OCI-LY7 (cell line): Measurements from ENCODE around the gene USP50. TPM values are rescaled to one million over a fixed set of nuclear protein-coding genes. Genes with fewer than 3 reads are reported as not detected.

Experiments used
- BruUV-seq: library from RNA; stranded (reverse); fragments of 400-500 nt; replicated peaks from 2 replicates; lab custom pipeline; 2021; lab: Mats Ljungman, UMichigan
- CTCF ChIA-PET: fragments of 300-600 bp; sonication (Branson Sonifier 250); formaldehyde crosslinking; loops from one replicate; lab custom pipeline; 2022; ENCODE audit warnings: antibody characterized with exemption; ENCODE audit not compliant: unreplicated experiment; lab: Charles Lee
- POLR2A ChIA-PET: fragments of 300-600 bp; sonication (Branson Sonifier 250); formaldehyde crosslinking; loops from one replicate; lab custom pipeline; 2022; ENCODE audit warnings: antibody characterized with exemption; lab: Charles Lee
- DNase-seq: peaks from one replicate; pipeline ENCODE4 v3.0.0-alpha.2; 2015; ENCODE audit warnings: low spot score
- H2AFZ ChIP-seq: fragments of 200-600 bp; sonication (generic), shearing (Covaris generic); 2 replicates; pipeline ENCODE4 v1.6.1; 2014; ENCODE audit warnings: mild to moderate bottlenecking, antibody characterized with exemption, low read length, moderate library complexity
- H3K27ac ChIP-seq: fragments of 200-600 bp; sonication (generic); 2 replicates; pipeline ENCODE4 v1.5.1; 2014; ENCODE audit warnings: mixed run types, low read depth, mild to moderate bottlenecking, moderate library complexity, low read length, inconsistent platforms; ENCODE audit not compliant: poor library complexity, severe bottlenecking
- H3K36me3 ChIP-seq: fragments of 200-600 bp; sonication (generic); 2 replicates; pipeline ENCODE4 v1.6.1; 2014; ENCODE audit warnings: mild to moderate bottlenecking, antibody characterized with exemption, low read length, moderate library complexity, mixed read lengths; ENCODE audit not compliant: insufficient read depth
- H3K4me1 ChIP-seq: fragments of 200-600 bp; sonication (generic); 2 replicates; pipeline ENCODE4 v1.5.1; 2014; ENCODE audit warnings: mild to moderate bottlenecking, low read length; ENCODE audit not compliant: insufficient read depth, poor library complexity, severe bottlenecking
- H3K4me2 ChIP-seq: fragments of 200-600 bp; sonication (generic); 2 replicates; pipeline ENCODE4 v1.6.1; 2014; ENCODE audit warnings: mild to moderate bottlenecking, low read length
- H3K4me3 ChIP-seq: fragments of 200-600 bp; sonication (generic); 2 replicates; pipeline ENCODE4 v1.5.1; 2014; ENCODE audit warnings: mild to moderate bottlenecking, low read depth, low read length; ENCODE audit not compliant: poor library complexity, severe bottlenecking
- H3K79me2 ChIP-seq: fragments of 200-600 bp; sonication (generic); 2 replicates; pipeline ENCODE4 v1.6.1; 2016; ENCODE audit warnings: low read depth, mild to moderate bottlenecking, low read length, moderate library complexity, mixed read lengths; ENCODE audit not compliant: insufficient read depth
- H3K9me2 ChIP-seq: fragments of 200-600 bp; sonication (generic); 2 replicates; pipeline ENCODE4 v1.6.1; 2016; ENCODE audit warnings: mild to moderate bottlenecking, low read length, mixed read lengths; ENCODE audit not compliant: insufficient read depth
- H3K9me3 ChIP-seq: fragments of 200-600 bp; sonication (generic); 2 replicates; pipeline ENCODE4 v1.6.1; 2014; ENCODE audit warnings: mild to moderate bottlenecking, mixed run types, low read length, mixed read lengths
- H4K20me1 ChIP-seq: fragments of 200-600 bp; sonication (generic); 2 replicates; pipeline ENCODE4 v1.6.1; 2014; ENCODE audit warnings: mild to moderate bottlenecking, antibody characterized with exemption, low read length, moderate library complexity, mixed read lengths; ENCODE audit not compliant: insufficient read depth
- EZH2phosphoT487 ChIP-seq: fragments of 200-600 bp; sonication (generic); IDR thresholded peaks from 2 replicates; pipeline ENCODE4 v1.6.1; 2018; ENCODE audit warnings: low read depth, borderline replicate concordance, mild to moderate bottlenecking, mixed run types, antibody characterized with exemption, low read length, moderate library complexity, mixed read lengths
- intact Hi-C: fragments of 100-400 bp; cut with micrococcal nuclease; formaldehyde crosslinking; loops from one replicate; pipeline ENCODE4 v1.10.0; 2022; ENCODE audit not compliant: unreplicated experiment
- total RNA-seq, 2 experiments: library from RNA; depleted of rRNA in 1 of 2; stranded (reverse); fragments of >200 nt in 1 of 2; shearing (Covaris generic) in 1 of 2; gene quantifications; 2 replicates each; pipeline ENCODE4 v1.2.3, GENCODE V29; 2014 to 2022
- TF ChIP-seq, protein P1 (sequence below): fragments of 200-600 bp; sonication (generic); conservative IDR thresholded peaks from 2 replicates; pipeline ENCODE4 v1.5.1; 2014; ENCODE audit warnings: mild to moderate bottlenecking, antibody characterized with exemption, low read length, moderate library complexity, mixed read lengths

The USP50 gene
- total RNA-seq, 2 experiments from 2014 or later = not detected

DNA sequence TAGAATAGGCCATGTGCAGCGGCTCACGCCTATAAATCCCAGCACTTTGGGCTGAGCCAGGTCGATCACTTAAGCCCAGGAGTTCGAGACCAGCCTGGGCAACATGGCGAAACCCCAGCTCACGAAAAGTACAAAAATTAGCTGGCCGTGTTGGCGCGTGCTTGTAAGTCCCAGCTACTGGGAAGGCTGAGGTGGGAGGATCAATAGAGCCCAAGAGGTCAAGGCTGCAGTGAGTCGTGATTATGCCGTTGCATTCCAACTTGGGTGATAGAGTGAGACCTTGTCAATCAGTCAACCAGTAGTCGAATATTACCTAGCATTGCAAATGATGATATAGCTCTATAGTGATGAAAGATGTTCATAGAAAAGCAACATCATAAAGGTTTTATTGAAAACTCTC, 70.3 kb downstream of the USP50 start:
- no peaks in the 10 kb centered on the region for H4K20me1 ChIP-seq
- no peak for DNase-seq
- no peak overlapping the region for H3K4me2 ChIP-seq
- intact Hi-C loops = no loop called here
- H2AFZ ChIP-seq = no peak overlapping the region
- CTCF ChIA-PET = no interaction called here
- peaks cover 80% of the 10 kb centered on the region for H3K36me3 ChIP-seq
- H3K4me1 ChIP-seq = no peaks in the 10 kb centered on the region
- H3K79me2 ChIP-seq = no peaks in the 10 kb centered on the region
- H3K4me3 ChIP-seq = no peak overlapping the region
- H3K9me2 ChIP-seq = no peaks in the 10 kb centered on the region
- no peak overlapping the region for H3K27ac ChIP-seq
- POLR2A ChIA-PET = interaction anchor here (0.6 kb wide), 1 partner anchor 9 kb away, joined by 3 read pairs; no protein-coding TSS in a partner anchor
- no TSS peak for BruUV-seq
- H3K9me3 ChIP-seq = no peaks in the 10 kb centered on the region
- TF ChIP-seq, protein P1, sequence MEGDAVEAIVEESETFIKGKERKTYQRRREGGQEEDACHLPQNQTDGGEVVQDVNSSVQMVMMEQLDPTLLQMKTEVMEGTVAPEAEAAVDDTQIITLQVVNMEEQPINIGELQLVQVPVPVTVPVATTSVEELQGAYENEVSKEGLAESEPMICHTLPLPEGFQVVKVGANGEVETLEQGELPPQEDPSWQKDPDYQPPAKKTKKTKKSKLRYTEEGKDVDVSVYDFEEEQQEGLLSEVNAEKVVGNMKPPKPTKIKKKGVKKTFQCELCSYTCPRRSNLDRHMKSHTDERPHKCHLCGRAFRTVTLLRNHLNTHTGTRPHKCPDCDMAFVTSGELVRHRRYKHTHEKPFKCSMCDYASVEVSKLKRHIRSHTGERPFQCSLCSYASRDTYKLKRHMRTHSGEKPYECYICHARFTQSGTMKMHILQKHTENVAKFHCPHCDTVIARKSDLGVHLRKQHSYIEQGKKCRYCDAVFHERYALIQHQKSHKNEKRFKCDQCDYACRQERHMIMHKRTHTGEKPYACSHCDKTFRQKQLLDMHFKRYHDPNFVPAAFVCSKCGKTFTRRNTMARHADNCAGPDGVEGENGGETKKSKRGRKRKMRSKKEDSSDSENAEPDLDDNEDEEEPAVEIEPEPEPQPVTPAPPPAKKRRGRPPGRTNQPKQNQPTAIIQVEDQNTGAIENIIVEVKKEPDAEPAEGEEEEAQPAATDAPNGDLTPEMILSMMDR = no peak
- no peak for TF ChIP-seq EZH2phosphoT487

DNA sequence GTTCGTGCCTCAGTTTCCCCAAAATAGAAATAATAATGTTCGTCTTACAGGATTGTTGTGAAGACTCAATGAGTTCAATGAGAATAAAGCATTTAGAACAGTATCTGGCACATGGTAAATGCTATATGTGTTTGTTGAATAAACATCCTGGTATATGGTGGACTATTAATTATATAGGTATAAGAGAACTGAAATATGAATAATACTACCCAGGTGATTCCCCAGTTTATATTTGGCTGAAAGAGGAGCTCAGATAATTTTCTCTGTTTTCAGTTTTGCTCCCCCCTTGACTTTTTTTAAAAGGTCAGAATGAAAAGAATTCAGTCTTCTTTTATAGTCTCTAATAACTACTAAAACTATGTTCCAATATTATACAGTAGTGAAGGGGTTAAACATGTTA, 75.4 kb downstream of the USP50 start:
- no peaks in the 10 kb centered on the region for H4K20me1 ChIP-seq
- ChIA-PET CTCF (no interaction called here), POLR2A (no interaction called here)
- no peak overlapping the region for H3K4me3 ChIP-seq
- no peaks in the 10 kb centered on the region for H3K9me2 ChIP-seq
- H3K9me3 ChIP-seq = no peaks in the 10 kb centered on the region
- no peak for TF ChIP-seq EZH2phosphoT487
- TF ChIP-seq, protein P1 = no peak
- H3K4me2 ChIP-seq = no peak overlapping the region
- H3K27ac ChIP-seq = no peak overlapping the region
- H3K4me1 ChIP-seq = no peaks in the 10 kb centered on the region
- H2AFZ ChIP-seq = no peak overlapping the region
- no peak for DNase-seq
- no peaks in the 10 kb centered on the region for H3K79me2 ChIP-seq
- intact Hi-C loops = no loop called here
- no TSS peak for BruUV-seq
- H3K36me3 ChIP-seq = peaks cover 65% of the 10 kb centered on the region

DNA sequence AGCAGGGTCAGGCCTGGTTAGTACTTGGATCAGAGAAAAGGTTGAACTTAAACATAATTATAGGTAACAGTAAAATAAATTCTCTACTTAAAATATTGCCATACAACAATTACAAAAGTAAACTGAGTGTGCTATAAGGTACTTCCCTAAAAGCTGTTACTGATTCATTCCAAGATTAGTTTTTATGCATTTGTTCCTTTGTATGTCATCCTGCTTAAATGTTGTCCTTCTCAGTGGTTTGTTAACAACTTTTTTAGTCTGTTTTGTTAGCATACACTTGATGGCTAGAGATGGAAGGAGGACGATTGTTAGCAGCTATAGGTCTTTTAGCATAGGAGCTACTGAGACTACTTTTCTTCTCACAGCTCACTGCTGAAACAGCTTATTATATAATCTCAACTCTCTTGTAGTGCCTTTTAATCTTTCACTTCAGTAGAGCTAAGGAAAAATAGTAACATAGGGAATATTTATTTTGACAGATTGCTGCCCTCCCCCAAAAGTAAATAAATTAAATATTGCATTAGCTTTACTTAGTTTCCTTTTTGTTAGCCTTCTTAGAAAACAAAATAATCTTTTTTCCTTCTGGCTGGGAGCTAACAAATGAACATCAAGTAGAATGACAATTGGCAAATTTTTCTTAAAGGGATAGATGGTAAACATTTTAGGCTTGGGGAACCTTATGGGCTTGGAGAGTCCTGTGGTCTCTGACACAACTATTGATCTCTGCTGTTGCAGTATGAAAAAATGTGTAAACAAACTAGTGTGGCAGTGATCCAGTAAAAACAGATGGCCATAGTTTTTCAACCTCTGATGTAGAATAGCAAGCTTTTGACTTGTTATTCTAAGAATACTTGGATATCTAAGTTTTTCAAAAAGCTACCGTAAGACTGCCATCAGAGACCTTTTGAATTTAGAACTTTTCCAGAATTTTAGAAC, 82.8 kb downstream of the USP50 start:
- ChIA-PET CTCF (no interaction called here), POLR2A (interaction anchor here (0.8 to 1.1 kb wide), 2 partner anchors 23 to 318 kb away, joined by 3 to 4 read pairs; no protein-coding TSS in a partner anchor)
- DNase-seq = no peak
- Histone ChIP-seq H2AFZ (no peak overlapping the region), H4K20me1 (no peaks in the 10 kb centered on the region), H3K27ac (no peak overlapping the region), H3K36me3 (peaks cover 88% of the 10 kb centered on the region), H3K4me1 (peaks cover 4% of the 10 kb centered on the region), H3K4me2 (no peak overlapping the region), H3K79me2 (no peaks in the 10 kb centered on the region), H3K4me3 (no peak overlapping the region), H3K9me2 (no peaks in the 10 kb centered on the region), H3K9me3 (no peaks in the 10 kb centered on the region)
- TF ChIP-seq, protein P1 = no peak
- no peak for TF ChIP-seq EZH2phosphoT487
- intact Hi-C loops = no loop called here
- TSS peak; percentile 27 for BruUV-seq
